ENCODE measurements around the gene GNB1L. TPM values are rescaled to one million over a fixed set of nuclear protein-coding genes. Genes with fewer than 3 reads are reported as not detected.

Gene GNB1L
- total and polyA plus RNA-seq, 10 of the 15 experiments (the other 5 are each of a cell fraction or from before 2014, with no cell fraction given): 0.21 to 19.4 (median 6.8) TPM

DNA sequence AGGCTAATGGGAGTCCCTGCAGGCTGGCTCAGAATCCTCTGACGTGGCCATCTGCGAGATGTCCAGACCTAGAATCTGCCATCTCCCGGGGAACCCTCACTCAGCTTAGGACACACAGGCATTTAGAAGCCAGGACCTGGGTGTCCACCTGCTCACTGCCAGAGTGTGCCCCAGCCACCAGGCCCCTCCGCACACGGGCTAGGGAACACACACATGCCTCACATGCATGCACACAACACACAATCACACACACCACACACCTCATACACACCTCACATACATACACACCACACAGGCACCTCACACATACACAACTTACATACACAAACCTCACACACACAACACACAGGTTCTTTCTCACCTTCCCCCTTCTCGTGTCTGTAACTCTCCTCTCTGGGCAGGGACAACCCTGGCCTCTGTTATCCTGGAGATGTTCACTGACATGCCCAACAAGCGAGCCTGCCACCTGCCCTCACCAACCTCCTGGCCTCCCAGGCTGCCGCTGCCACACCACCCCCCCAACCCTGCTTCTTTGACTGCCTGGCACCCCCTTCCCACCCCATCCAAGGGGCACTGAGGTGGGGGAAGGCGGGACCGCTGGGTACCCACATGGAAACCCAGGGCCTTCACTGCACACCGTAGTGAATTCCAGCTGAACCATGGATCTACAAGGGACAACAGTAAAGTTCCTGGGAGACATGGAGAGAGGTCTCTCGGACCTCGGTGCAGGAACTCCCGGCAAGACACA lies 38.1 kb downstream of the GNB1L start:
- Histone ChIP-seq H3K27ac (ENCODE audit: control insufficient read depth, insufficient read depth) (no peak overlapping the region), H2AFZ (ENCODE audit: control insufficient read depth, low read depth, low read length) (no peak overlapping the region), H3K79me2 (ENCODE audit: control insufficient read depth, insufficient read depth, low read length) (no peaks in the 10 kb centered on the region), H3K9me3 (replicated peaks; ENCODE audit: control insufficient read depth, insufficient read depth, low read length) (no peaks in the 10 kb centered on the region), H3K4me3 (no peak overlapping the region), H3K27me3 (replicated peaks in 1 of 2; ENCODE audit: control insufficient read depth in 2 of 2, insufficient read depth in 2 of 2, low read length in 1 of 2) (no peaks in the 10 kb centered on the region), H3K36me3 (ENCODE audit: control insufficient read depth in 2 of 2, insufficient read depth in 2 of 2, low read length in 1 of 2) (peaks cover 0 to 2% of the 10 kb centered on the region in 2 experiments; a peak in 2 of 4 replicates), H3K4me1 (ENCODE audit: control insufficient read depth, insufficient read depth, low read length) (no peaks in the 10 kb centered on the region), H3K4me2 (ENCODE audit: control insufficient read depth, insufficient read depth) (no peak overlapping the region), H4K20me1 (ENCODE audit: control insufficient read depth, insufficient read depth) (no peaks in the 10 kb centered on the region), H3K9ac (ENCODE audit: control insufficient read depth, insufficient read depth, low read length) (no peak overlapping the region)
- FAIRE-seq (no peak), DNase-seq (ENCODE audit: low read depth, low spot score) (no peak), ATAC-seq (no peak)
- in situ Hi-C loops (cut with MboI) (no loop called here), intact Hi-C loops (cut with micrococcal nuclease; ENCODE audit: unreplicated experiment) (no loop called here)
- BruUV-seq (replicated peaks): no TSS peak
- WGBS (ENCODE audit: insufficient coverage, insufficient replicate concordance, low lambda C conversion rate, missing lambda C conversion rate): 87% methylated on average over 14 of the region's 14 CpGs
- POLR2A ChIA-PET: no interaction called here
- RAD21 ChIA-PET (ENCODE audit: unreplicated experiment): no interaction called here
- SMC1A ChIA-PET (ENCODE audit: uncharacterized antibody, unreplicated experiment): no interaction called here
- TF ChIP-seq SMC3 (IDR thresholded peaks at IDR 0.05; ENCODE audit: borderline replicate concordance, low read length): no peak
- no peak for TF ChIP-seq CBX3 (IDR thresholded peaks at IDR 0.05; ENCODE audit: borderline replicate concordance, low read depth)
- TF ChIP-seq SMAD5 (IDR thresholded peaks at IDR 0.05; ENCODE audit: low read depth): no peak
- TF ChIP-seq, protein P1, sequence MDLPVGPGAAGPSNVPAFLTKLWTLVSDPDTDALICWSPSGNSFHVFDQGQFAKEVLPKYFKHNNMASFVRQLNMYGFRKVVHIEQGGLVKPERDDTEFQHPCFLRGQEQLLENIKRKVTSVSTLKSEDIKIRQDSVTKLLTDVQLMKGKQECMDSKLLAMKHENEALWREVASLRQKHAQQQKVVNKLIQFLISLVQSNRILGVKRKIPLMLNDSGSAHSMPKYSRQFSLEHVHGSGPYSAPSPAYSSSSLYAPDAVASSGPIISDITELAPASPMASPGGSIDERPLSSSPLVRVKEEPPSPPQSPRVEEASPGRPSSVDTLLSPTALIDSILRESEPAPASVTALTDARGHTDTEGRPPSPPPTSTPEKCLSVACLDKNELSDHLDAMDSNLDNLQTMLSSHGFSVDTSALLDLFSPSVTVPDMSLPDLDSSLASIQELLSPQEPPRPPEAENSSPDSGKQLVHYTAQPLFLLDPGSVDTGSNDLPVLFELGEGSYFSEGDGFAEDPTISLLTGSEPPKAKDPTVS (IDR thresholded peaks at IDR 0.05; ENCODE audit: low read depth, low read length): no peak
- no peak for TF ChIP-seq NBN (IDR thresholded peaks at IDR 0.05)
- TF ChIP-seq NFXL1 (IDR thresholded peaks at IDR 0.05; ENCODE audit: borderline replicate concordance): no peak
- TF ChIP-seq, protein P2, sequence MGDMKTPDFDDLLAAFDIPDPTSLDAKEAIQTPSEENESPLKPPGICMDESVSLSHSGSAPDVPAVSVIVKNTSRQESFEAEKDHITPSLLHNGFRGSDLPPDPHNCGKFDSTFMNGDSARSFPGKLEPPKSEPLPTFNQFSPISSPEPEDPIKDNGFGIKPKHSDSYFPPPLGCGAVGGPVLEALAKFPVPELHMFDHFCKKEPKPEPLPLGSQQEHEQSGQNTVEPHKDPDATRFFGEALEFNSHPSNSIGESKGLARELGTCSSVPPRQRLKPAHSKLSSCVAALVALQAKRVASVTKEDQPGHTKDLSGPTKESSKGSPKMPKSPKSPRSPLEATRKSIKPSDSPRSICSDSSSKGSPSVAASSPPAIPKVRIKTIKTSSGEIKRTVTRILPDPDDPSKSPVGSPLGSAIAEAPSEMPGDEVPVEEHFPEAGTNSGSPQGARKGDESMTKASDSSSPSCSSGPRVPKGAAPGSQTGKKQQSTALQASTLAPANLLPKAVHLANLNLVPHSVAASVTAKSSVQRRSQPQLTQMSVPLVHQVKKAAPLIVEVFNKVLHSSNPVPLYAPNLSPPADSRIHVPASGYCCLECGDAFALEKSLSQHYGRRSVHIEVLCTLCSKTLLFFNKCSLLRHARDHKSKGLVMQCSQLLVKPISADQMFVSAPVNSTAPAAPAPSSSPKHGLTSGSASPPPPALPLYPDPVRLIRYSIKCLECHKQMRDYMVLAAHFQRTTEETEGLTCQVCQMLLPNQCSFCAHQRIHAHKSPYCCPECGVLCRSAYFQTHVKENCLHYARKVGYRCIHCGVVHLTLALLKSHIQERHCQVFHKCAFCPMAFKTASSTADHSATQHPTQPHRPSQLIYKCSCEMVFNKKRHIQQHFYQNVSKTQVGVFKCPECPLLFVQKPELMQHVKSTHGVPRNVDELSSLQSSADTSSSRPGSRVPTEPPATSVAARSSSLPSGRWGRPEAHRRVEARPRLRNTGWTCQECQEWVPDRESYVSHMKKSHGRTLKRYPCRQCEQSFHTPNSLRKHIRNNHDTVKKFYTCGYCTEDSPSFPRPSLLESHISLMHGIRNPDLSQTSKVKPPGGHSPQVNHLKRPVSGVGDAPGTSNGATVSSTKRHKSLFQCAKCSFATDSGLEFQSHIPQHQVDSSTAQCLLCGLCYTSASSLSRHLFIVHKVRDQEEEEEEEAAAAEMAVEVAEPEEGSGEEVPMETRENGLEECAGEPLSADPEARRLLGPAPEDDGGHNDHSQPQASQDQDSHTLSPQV (IDR thresholded peaks at IDR 0.05): no peak
- TF ChIP-seq MYB (IDR thresholded peaks at IDR 0.05; ENCODE audit: borderline replicate concordance, low read depth, low read length): no peak
- TF ChIP-seq, protein P3, sequence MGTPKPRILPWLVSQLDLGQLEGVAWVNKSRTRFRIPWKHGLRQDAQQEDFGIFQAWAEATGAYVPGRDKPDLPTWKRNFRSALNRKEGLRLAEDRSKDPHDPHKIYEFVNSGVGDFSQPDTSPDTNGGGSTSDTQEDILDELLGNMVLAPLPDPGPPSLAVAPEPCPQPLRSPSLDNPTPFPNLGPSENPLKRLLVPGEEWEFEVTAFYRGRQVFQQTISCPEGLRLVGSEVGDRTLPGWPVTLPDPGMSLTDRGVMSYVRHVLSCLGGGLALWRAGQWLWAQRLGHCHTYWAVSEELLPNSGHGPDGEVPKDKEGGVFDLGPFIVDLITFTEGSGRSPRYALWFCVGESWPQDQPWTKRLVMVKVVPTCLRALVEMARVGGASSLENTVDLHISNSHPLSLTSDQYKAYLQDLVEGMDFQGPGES (IDR thresholded peaks at IDR 0.05): no peak
- no peak for TF ChIP-seq ASH2L (IDR thresholded peaks at IDR 0.05; ENCODE audit: borderline replicate concordance, low read depth)
- TF ChIP-seq, protein P4, sequence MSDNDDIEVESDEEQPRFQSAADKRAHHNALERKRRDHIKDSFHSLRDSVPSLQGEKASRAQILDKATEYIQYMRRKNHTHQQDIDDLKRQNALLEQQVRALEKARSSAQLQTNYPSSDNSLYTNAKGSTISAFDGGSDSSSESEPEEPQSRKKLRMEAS (IDR thresholded peaks at IDR 0.05; ENCODE audit: low read depth, low read length): no peak
- TF ChIP-seq, protein P5, sequence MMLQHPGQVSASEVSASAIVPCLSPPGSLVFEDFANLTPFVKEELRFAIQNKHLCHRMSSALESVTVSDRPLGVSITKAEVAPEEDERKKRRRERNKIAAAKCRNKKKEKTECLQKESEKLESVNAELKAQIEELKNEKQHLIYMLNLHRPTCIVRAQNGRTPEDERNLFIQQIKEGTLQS (IDR thresholded peaks at IDR 0.05; ENCODE audit: borderline replicate concordance, extremely low read depth, low read depth, low read length): no peak
- no peak for TF ChIP-seq HDAC6 (IDR thresholded peaks at IDR 0.05; ENCODE audit: unreplicated experiment)
- no peak for TF ChIP-seq GABPA (IDR thresholded peaks at IDR 0.05; ENCODE audit: low read depth)
- TF ChIP-seq NR2C1 (IDR thresholded peaks at IDR 0.05): no peak
- CTCF ChIA-PET: no interaction called here

Measured in GM12878 (cell line).